Astrocyte (in vitro differentiated cells and primary cell): ENCODE measurements around the gene VSTM1. TPM values are rescaled to one million over a fixed set of nuclear protein-coding genes. Genes with fewer than 3 reads are reported as not detected.

Experiments used
- DNase-seq: peaks from one replicate; pipeline ENCODE4 v3.0.0-alpha.2; 2010; ENCODE audit warnings: low read depth
- FAIRE-seq: peaks from 2 replicates; lab custom pipeline; 2011; peaks lifted over from hg19 to GRCh38; lab: Jason Lieb, UNC
- H2AFZ ChIP-seq: 2 replicates; pipeline ENCODE4 v1.6.0; 2012; ENCODE audit warnings: low read depth, low read length, inconsistent platforms
- H3K27ac ChIP-seq: 2 replicates; pipeline ENCODE4 v1.5.1; 2011; ENCODE audit warnings: low read depth, low read length, inconsistent platforms
- H3K27me3 ChIP-seq: 2 replicates; pipeline ENCODE4 v1.6.0; 2011; ENCODE audit warnings: low read length, inconsistent platforms; ENCODE audit not compliant: insufficient read depth
- H3K36me3 ChIP-seq: 2 replicates; pipeline ENCODE4 v1.5.1; 2011; ENCODE audit warnings: low read length, inconsistent platforms; ENCODE audit not compliant: insufficient read depth
- H3K4me1 ChIP-seq: 2 replicates; pipeline ENCODE4 v1.5.1; 2011; ENCODE audit warnings: low read length, inconsistent platforms; ENCODE audit not compliant: insufficient read depth
- H3K4me2 ChIP-seq: 2 replicates; pipeline ENCODE4 v1.6.0; 2012; ENCODE audit warnings: low read length, inconsistent platforms
- H3K4me3 ChIP-seq: 2 replicates; pipeline ENCODE4 v1.5.1; 2011; ENCODE audit warnings: low read depth, mild to moderate bottlenecking, low read length, inconsistent platforms; ENCODE audit not compliant: insufficient read depth
- H3K79me2 ChIP-seq: 2 replicates; pipeline ENCODE4 v1.6.0; 2012; ENCODE audit warnings: mild to moderate bottlenecking, low read length, inconsistent platforms; ENCODE audit not compliant: insufficient read depth
- H3K9ac ChIP-seq: 2 replicates; pipeline ENCODE4 v1.6.0; 2012; ENCODE audit warnings: mild to moderate bottlenecking, low read length, inconsistent platforms
- H3K9me3 ChIP-seq: 2 replicates; pipeline ENCODE4 v1.5.1; 2012; ENCODE audit warnings: low read depth, mild to moderate bottlenecking, low read length, inconsistent platforms; ENCODE audit not compliant: insufficient read depth
- H4K20me1 ChIP-seq: 2 replicates; pipeline ENCODE4 v1.6.0; 2012; ENCODE audit warnings: low read length, inconsistent platforms; ENCODE audit not compliant: insufficient read depth
- H3K27ac Mint-ChIP-seq: one replicate; pipeline ENCODE4 v1.8.0; 2021; ENCODE audit warnings: mild to moderate bottlenecking, mixed read lengths; ENCODE audit not compliant: unreplicated experiment
- H3K27me3 Mint-ChIP-seq: one replicate; pipeline ENCODE4 v1.8.0; 2021; ENCODE audit warnings: low read depth, mixed read lengths; ENCODE audit not compliant: unreplicated experiment
- H3K36me3 Mint-ChIP-seq: one replicate; pipeline ENCODE4 v1.8.0; 2021; ENCODE audit warnings: low read depth, mixed read lengths; ENCODE audit not compliant: unreplicated experiment
- H3K4me1 Mint-ChIP-seq: one replicate; pipeline ENCODE4 v1.8.0; 2021; ENCODE audit warnings: low read depth, mixed read lengths; ENCODE audit not compliant: unreplicated experiment
- H3K4me3 Mint-ChIP-seq: one replicate; pipeline ENCODE4 v1.8.0; 2021; ENCODE audit warnings: mild to moderate bottlenecking, moderate library complexity, mixed read lengths; ENCODE audit not compliant: unreplicated experiment
- H3K9me3 Mint-ChIP-seq: one replicate; pipeline ENCODE4 v1.8.0; 2021; ENCODE audit warnings: mild to moderate bottlenecking, mixed read lengths; ENCODE audit not compliant: unreplicated experiment
- EZH2 ChIP-seq: IDR thresholded peaks from 2 replicates; pipeline ENCODE4 v1.6.1; 2012; ENCODE audit warnings: mild to moderate bottlenecking, low read length, inconsistent platforms; ENCODE audit not compliant: insufficient read depth
- total RNA-seq: library from RNA; stranded (reverse); gene quantifications from 2 replicates; pipeline ENCODE4 v1.2.1, GENCODE V29; 2021
- TF ChIP-seq, protein P1 (sequence below): IDR thresholded peaks from 2 replicates; pipeline ENCODE4 v1.5.1; 2011; ENCODE audit warnings: low read depth, mild to moderate bottlenecking, inconsistent platforms, low read length, moderate library complexity; ENCODE audit not compliant: insufficient read depth

Gene VSTM1
- total RNA-seq, 1 donor from 2014 or later, result 0.68 TPM

DNA sequence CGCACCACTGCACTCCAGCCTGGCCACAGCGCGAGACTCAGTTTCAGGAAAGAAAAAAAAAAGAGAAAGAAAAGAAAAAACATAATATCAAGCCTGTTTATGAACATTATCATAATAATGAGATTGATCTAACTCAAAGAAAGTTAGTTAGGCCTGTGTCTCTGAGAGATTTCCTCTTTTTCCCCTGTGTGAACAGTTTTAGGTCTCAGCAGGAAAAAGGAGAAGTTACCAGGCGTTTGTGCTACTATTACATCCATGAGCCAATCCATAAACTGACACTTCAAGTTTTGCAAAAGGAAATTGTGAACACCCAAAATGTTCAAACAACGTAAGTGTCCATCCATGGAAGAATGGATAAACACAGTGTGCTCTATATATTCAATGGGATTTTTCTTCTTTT lies 13.6 kb upstream of the VSTM1 start:
- Mint-ChIP-seq H3K27ac (no peak overlapping the region), H3K36me3 (peaks cover 1% of the 10 kb centered on the region), H3K4me1 (no peaks in the 10 kb centered on the region), H3K27me3 (peaks cover 8% of the 10 kb centered on the region), H3K4me3 (no peak overlapping the region), H3K9me3 (peaks cover 4% of the 10 kb centered on the region)
- Histone ChIP-seq H3K27ac (no peak overlapping the region), H2AFZ (no peak overlapping the region), H3K4me1 (no peaks in the 10 kb centered on the region), H3K36me3 (no peaks in the 10 kb centered on the region), H3K9me3 (peaks cover 6% of the 10 kb centered on the region), H3K9ac (no peak overlapping the region), H3K27me3 (no peaks in the 10 kb centered on the region), H3K4me2 (no peak overlapping the region), H4K20me1 (no peaks in the 10 kb centered on the region), H3K79me2 (no peaks in the 10 kb centered on the region), H3K4me3 (no peak overlapping the region)
- FAIRE-seq, result no peak
- TF ChIP-seq, protein P1, sequence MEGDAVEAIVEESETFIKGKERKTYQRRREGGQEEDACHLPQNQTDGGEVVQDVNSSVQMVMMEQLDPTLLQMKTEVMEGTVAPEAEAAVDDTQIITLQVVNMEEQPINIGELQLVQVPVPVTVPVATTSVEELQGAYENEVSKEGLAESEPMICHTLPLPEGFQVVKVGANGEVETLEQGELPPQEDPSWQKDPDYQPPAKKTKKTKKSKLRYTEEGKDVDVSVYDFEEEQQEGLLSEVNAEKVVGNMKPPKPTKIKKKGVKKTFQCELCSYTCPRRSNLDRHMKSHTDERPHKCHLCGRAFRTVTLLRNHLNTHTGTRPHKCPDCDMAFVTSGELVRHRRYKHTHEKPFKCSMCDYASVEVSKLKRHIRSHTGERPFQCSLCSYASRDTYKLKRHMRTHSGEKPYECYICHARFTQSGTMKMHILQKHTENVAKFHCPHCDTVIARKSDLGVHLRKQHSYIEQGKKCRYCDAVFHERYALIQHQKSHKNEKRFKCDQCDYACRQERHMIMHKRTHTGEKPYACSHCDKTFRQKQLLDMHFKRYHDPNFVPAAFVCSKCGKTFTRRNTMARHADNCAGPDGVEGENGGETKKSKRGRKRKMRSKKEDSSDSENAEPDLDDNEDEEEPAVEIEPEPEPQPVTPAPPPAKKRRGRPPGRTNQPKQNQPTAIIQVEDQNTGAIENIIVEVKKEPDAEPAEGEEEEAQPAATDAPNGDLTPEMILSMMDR, result no peak
- TF ChIP-seq EZH2, result no peak
- no peak for DNase-seq

DNA sequence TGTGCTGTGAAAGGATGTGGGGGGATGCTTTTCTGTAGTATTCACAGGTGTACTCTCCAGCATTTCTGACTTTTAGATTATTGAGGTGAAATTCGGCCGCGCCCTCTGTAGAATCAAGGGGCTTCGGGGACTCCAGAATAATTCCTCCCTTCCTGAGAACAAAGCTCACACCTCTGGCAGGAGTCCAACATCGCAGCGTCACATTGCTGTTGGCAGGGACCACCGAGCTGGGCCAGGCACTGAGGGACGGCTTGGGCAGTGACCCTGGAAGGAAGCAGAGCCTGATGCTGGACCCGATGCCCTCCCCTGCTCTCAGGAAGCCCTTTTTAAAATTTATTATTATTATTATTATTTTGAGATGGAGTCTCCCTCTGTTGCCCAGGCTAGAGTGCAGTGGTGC lies 11.2 kb upstream of the VSTM1 start:
- no peak overlapping the region for H3K4me3 Mint-ChIP-seq
- peaks cover 1% of the 10 kb centered on the region for H3K36me3 Mint-ChIP-seq
- Histone ChIP-seq H3K4me1 (no peaks in the 10 kb centered on the region), H3K36me3 (no peaks in the 10 kb centered on the region), H4K20me1 (no peaks in the 10 kb centered on the region), H3K27ac (no peak overlapping the region), H3K79me2 (no peaks in the 10 kb centered on the region), H3K9ac (no peak overlapping the region), H2AFZ (no peak overlapping the region), H3K9me3 (no peaks in the 10 kb centered on the region), H3K4me2 (no peak overlapping the region), H3K4me3 (no peak overlapping the region), H3K27me3 (no peaks in the 10 kb centered on the region)
- DNase-seq (no peak), FAIRE-seq (no peak)
- H3K27ac Mint-ChIP-seq, result no peak overlapping the region
- H3K27me3 Mint-ChIP-seq, result peaks cover 12% of the 10 kb centered on the region
- no peaks in the 10 kb centered on the region for H3K9me3 Mint-ChIP-seq
- no peaks in the 10 kb centered on the region for H3K4me1 Mint-ChIP-seq
- TF ChIP-seq EZH2, result no peak
- TF ChIP-seq, protein P1, result no peak

DNA sequence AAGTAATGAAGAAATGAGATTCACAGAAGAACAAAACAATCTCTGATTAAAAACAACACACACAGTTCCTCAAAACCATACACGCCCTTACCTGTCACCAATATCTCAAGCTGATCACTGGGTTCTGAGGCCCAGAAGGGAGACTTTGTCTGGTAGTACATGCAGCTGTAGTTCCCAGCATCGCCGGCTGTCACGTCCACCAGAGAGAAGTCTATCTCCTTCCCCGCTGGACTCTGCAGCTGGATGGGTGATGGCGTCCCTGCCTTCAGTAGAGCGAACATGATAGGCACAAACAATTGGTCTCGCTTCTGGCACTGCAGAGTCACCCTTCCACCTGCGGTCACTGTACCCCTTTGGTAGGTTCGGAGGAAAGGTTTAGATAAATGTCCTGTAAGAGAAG lies 10.1 kb upstream of the VSTM1 start:
- Histone ChIP-seq H3K27me3 (no peaks in the 10 kb centered on the region), H2AFZ (no peak overlapping the region), H3K79me2 (no peaks in the 10 kb centered on the region), H3K9me3 (no peaks in the 10 kb centered on the region), H4K20me1 (no peaks in the 10 kb centered on the region), H3K36me3 (no peaks in the 10 kb centered on the region), H3K4me3 (no peak overlapping the region), H3K9ac (no peak overlapping the region), H3K27ac (no peak overlapping the region), H3K4me2 (no peak overlapping the region), H3K4me1 (no peaks in the 10 kb centered on the region)
- peaks cover 1% of the 10 kb centered on the region for H3K36me3 Mint-ChIP-seq
- peaks cover 7% of the 10 kb centered on the region for H3K9me3 Mint-ChIP-seq
- FAIRE-seq (no peak), DNase-seq (no peak)
- peaks cover 14% of the 10 kb centered on the region for H3K27me3 Mint-ChIP-seq
- no peak overlapping the region for H3K27ac Mint-ChIP-seq
- no peak overlapping the region for H3K4me3 Mint-ChIP-seq
- TF ChIP-seq EZH2, result no peak
- TF ChIP-seq, protein P1, result no peak
- no peaks in the 10 kb centered on the region for H3K4me1 Mint-ChIP-seq
